IMR-90 (cell line): ENCODE results near the gene DBN1. TPM values are rescaled to one million over a fixed set of nuclear protein-coding genes. Genes with fewer than 3 reads are reported as not detected.

Experiments used
- ATAC-seq: fragments of 200-7000 bp; cut with Tn5 transposase; 2 replicates; pipeline ENCODE4 v1.9.1; 2020; ENCODE audit warnings: low read depth, mild to moderate bottlenecking, moderate library complexity
- BruUV-seq: library from RNA; stranded (reverse); fragments of 400-500 nt; replicated peaks from 2 replicates; lab custom pipeline; 2021; lab: Mats Ljungman, UMichigan
- CTCF ChIA-PET: fragments of 300-600 bp; formaldehyde crosslinking; extraction: SDS; loops from one replicate; lab custom pipeline; 2021; ENCODE audit warnings: antibody characterized with exemption; lab: Yijun Ruan, JAX
- POLR2A ChIA-PET: fragments of 300-600 bp; sonication (Branson Sonifier 250); formaldehyde crosslinking; loops from one replicate; lab custom pipeline; 2022; ENCODE audit warnings: antibody characterized with exemption; ENCODE audit not compliant: unreplicated experiment; lab: Charles Lee
- DNase-seq: peaks from one replicate; pipeline ENCODE4 v3.0.0; 2013
- H2AFZ ChIP-seq: replicated peaks from 2 replicates; pipeline ENCODE3; 2013; ENCODE audit warnings: low read length, mild to moderate bottlenecking; ENCODE audit not compliant: poor library complexity
- H2AK5ac ChIP-seq: 2 replicates; pipeline ENCODE4 v1.6.1; 2013; ENCODE audit warnings: low read depth, low read length, inconsistent platforms
- H2AK9ac ChIP-seq: replicated peaks from 2 replicates; pipeline ENCODE3; 2013; ENCODE audit warnings: mild to moderate bottlenecking, low read depth, low read length, moderate library complexity; ENCODE audit not compliant: poor library complexity
- H2BK120ac ChIP-seq: 2 replicates; pipeline ENCODE4 v1.6.1; 2013; ENCODE audit warnings: low read depth, low read length, inconsistent platforms
- H2BK15ac ChIP-seq: 3 replicates; pipeline ENCODE4 v1.6.1; 2013; ENCODE audit warnings: low read depth, low read length, inconsistent platforms
- H2BK20ac ChIP-seq: 2 replicates; pipeline ENCODE4 v1.6.1; 2013; ENCODE audit warnings: low read depth, mild to moderate bottlenecking, inconsistent platforms, low read length, moderate library complexity
- H2BK5ac ChIP-seq: 2 replicates; pipeline ENCODE4 v1.6.1; 2013; ENCODE audit warnings: mild to moderate bottlenecking, low read depth, low read length, inconsistent platforms; ENCODE audit not compliant: poor library complexity, severe bottlenecking
- H3K14ac ChIP-seq: replicated peaks from 2 replicates; pipeline ENCODE4 v1.6.1; 2013; ENCODE audit warnings: low read depth, low read length, inconsistent platforms
- H3K18ac ChIP-seq: 2 replicates; pipeline ENCODE4 v1.6.1; 2013; ENCODE audit warnings: low read depth, low read length, control low read depth
- H3K23ac ChIP-seq: 2 replicates; pipeline ENCODE4 v1.6.1; 2013; ENCODE audit warnings: low read depth, low read length, inconsistent platforms
- H3K27ac ChIP-seq: 2 replicates; pipeline ENCODE4 v1.5.1; 2013; ENCODE audit warnings: mild to moderate bottlenecking, control low read depth, low read length; ENCODE audit not compliant: insufficient read depth
- H3K27me3 ChIP-seq: 2 replicates; pipeline ENCODE4 v1.6.1; 2013; ENCODE audit warnings: low read length; ENCODE audit not compliant: control insufficient read depth, insufficient read depth
- H3K36me3 ChIP-seq: 2 replicates; pipeline ENCODE4 v1.6.1; 2013; ENCODE audit warnings: low read length, mixed read lengths; ENCODE audit not compliant: control insufficient read depth, insufficient read depth
- H3K4ac ChIP-seq: 2 replicates; pipeline ENCODE4 v1.6.1; 2013; ENCODE audit warnings: low read depth, low read length, inconsistent platforms
- H3K4me1 ChIP-seq: 2 replicates; pipeline ENCODE4 v1.6.1; 2013; ENCODE audit warnings: low read length, mixed read lengths; ENCODE audit not compliant: control insufficient read depth, insufficient read depth
- H3K4me2 ChIP-seq: 2 replicates; pipeline ENCODE4 v1.6.1; 2013; ENCODE audit warnings: low read depth, mild to moderate bottlenecking, control low read depth, low read length, moderate library complexity
- H3K4me3 ChIP-seq: 2 replicates; pipeline ENCODE4 v1.5.1; 2013; ENCODE audit warnings: low read depth, mild to moderate bottlenecking, control low read depth, low read length, moderate library complexity; ENCODE audit not compliant: insufficient read depth
- H3K56ac ChIP-seq: 2 replicates; pipeline ENCODE4 v1.6.1; 2013; ENCODE audit warnings: low read length, inconsistent platforms; ENCODE audit not compliant: insufficient read depth; ENCODE audit errors: extremely low read depth
- H3K79me1 ChIP-seq, 2 experiments: 2 replicates each; pipeline ENCODE4 v1.6.1; 2013; ENCODE audit warnings: low read length in 2 of 2, inconsistent platforms in 1 of 2, low read depth in 1 of 2
- H3K9ac ChIP-seq: 2 replicates; pipeline ENCODE4 v1.6.1; 2013; ENCODE audit warnings: low read depth, low read length, control low read depth
- H3K9me1 ChIP-seq: 2 replicates; pipeline ENCODE4 v1.6.1; 2013; ENCODE audit warnings: low read length, inconsistent platforms; ENCODE audit not compliant: insufficient read depth
- H3K9me3 ChIP-seq: 2 replicates; pipeline ENCODE4 v1.6.1; 2013; ENCODE audit warnings: low read length; ENCODE audit not compliant: control insufficient read depth, insufficient read depth
- H4K20me1 ChIP-seq: 2 replicates; pipeline ENCODE4 v1.6.1; 2013; ENCODE audit warnings: low read length, inconsistent platforms; ENCODE audit not compliant: insufficient read depth
- H4K5ac ChIP-seq: 2 replicates; pipeline ENCODE4 v1.6.1; 2013; ENCODE audit warnings: mild to moderate bottlenecking, low read depth, low read length, control low read depth
- H4K8ac ChIP-seq, 2 experiments: 2 replicates each; pipeline ENCODE4 v1.6.1; 2013; ENCODE audit warnings: low read depth in 2 of 2, low read length in 2 of 2, control low read depth in 1 of 2, inconsistent platforms in 1 of 2
- H4K91ac ChIP-seq: 2 replicates; pipeline ENCODE4 v1.6.1; 2013; ENCODE audit warnings: low read depth, low read length, inconsistent platforms; ENCODE audit not compliant: insufficient read depth
- BHLHE40 ChIP-seq: fragments of 150-350 bp; IDR thresholded peaks from 2 replicates; pipeline ENCODE4 v1.6.1; 2016; ENCODE audit warnings: mild to moderate bottlenecking, low read depth, low read length
- CHD1 ChIP-seq: IDR thresholded peaks from 2 replicates; pipeline ENCODE4 v1.6.1; 2012; ENCODE audit warnings: low read depth, low read length, improper control_type of control experiment
- ELK1 ChIP-seq: fragments of 150-350 bp; IDR thresholded peaks from 2 replicates; pipeline ENCODE4 v1.6.1; 2016; ENCODE audit warnings: low read depth, mild to moderate bottlenecking, low read length, moderate library complexity, borderline replicate concordance
- FOS ChIP-seq: fragments of 150-350 bp; IDR thresholded peaks from 2 replicates; pipeline ENCODE4 v1.6.1; 2016; ENCODE audit warnings: low read depth, low read length
- MAZ ChIP-seq: IDR thresholded peaks from 2 replicates; pipeline ENCODE4 v1.6.1; 2012; ENCODE audit warnings: low read depth, mild to moderate bottlenecking, low read length, improper control_type of control experiment, moderate library complexity, borderline replicate concordance
- MXI1 ChIP-seq: IDR thresholded peaks from 2 replicates; pipeline ENCODE4 v1.6.1; 2012; ENCODE audit warnings: low read depth, mild to moderate bottlenecking, low read length, moderate library complexity, borderline replicate concordance
- NFE2L2 ChIP-seq: fragments of 150-350 bp; IDR thresholded peaks from 2 replicates; pipeline ENCODE4 v1.6.1; 2016; ENCODE audit warnings: low read depth, mild to moderate bottlenecking, low read length
- POLR2A ChIP-seq: IDR thresholded peaks from 2 replicates; pipeline ENCODE4 v1.6.1; 2012; ENCODE audit warnings: mild to moderate bottlenecking, low read depth, low read length
- SMC3 ChIP-seq: fragments of 150-350 bp; IDR thresholded peaks from 2 replicates; pipeline ENCODE4 v1.6.1; 2016; ENCODE audit warnings: low read depth, mild to moderate bottlenecking, antibody characterized with exemption, low read length, moderate library complexity
- USF2 ChIP-seq: fragments of 150-350 bp; IDR thresholded peaks from 2 replicates; pipeline ENCODE4 v1.6.1; 2017; ENCODE audit warnings: mild to moderate bottlenecking, antibody characterized with exemption, low read length, low read depth
- WGBS, 2 experiments: methylation state at CpG; one replicate each; pipeline versions ENCODE4 v1.1.5 to v1.1.7; 2013; ENCODE audit warnings: missing lambda C conversion rate in 2 of 2; ENCODE audit not compliant: insufficient read length in 1 of 2; ENCODE audit errors: extremely low coverage in 2 of 2; 5-methylcytosine and 5-hydroxymethylcytosine counted together
- dilution Hi-C: fragments of 300-500 bp; cut with HindIII; formaldehyde crosslinking; loops from one replicate; pipeline ENCODE4 v1.14.3; 2018; ENCODE audit warnings: low sequenced_read_pairs; ENCODE audit not compliant: unreplicated experiment
- in situ Hi-C: fragments of 300-500 bp; cut with MboI; formaldehyde crosslinking; loops from 3 replicates; pipeline ENCODE4 v1.14.3; 2019; ENCODE audit warnings: low sequenced_read_pairs, inconsistent platforms, mixed read lengths
- intact Hi-C: fragments of 100-400 bp; cut with micrococcal nuclease; formaldehyde crosslinking; loops from 2 replicates; pipeline ENCODE4 v1.10.0; 2022
- polyA plus RNA-seq, 3 experiments: library from polyadenylated mRNA; depleted of rRNA; stranded (reverse); fragments of >200 nt; gene quantifications; 2 replicates each; pipeline ENCODE4 v1.2.3, GENCODE V29; 2012; ENCODE audit warnings: low replicate concordance in 1 of 3
- total RNA-seq: library from RNA; depleted of rRNA; stranded (reverse); fragments of >200 nt; gene quantifications from 2 replicates; pipeline ENCODE4 v1.2.3, GENCODE V29; 2012

DBN1 gene
- total and polyA plus RNA-seq, 2 of the 4 experiments (the other 2 are of a cell fraction), result 122 to 187 TPM

DNA sequence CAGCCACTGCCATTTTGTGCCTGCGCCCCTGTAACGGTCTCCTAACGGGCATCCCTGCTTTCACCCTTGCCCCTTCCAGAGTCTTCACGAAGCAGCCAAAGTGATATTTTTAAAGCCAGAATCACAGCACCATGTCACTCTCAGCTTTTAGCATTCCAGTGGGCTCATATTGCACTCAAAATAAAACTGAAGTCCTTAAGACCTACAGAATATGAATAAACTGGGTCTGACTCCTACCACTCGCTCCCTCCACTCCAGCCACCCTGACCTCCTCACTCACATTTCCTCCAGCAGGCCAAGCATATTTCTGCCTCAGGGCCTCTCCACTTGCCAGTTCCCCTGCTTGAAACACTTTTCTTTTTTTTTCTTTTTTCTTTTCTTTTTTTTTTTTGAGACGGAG, 26.4 kb upstream of the DBN1 start:
- dilution Hi-C loops (no loop called here), in situ Hi-C loops (no loop called here), intact Hi-C loops (loop anchor here (1.0 to 2.0 kb wide), 5 partner anchors 45 to 385 kb away; partner anchors contain the start of gene MXD3)
- H4K8ac ChIP-seq, result no peak overlapping the region
- H3K4me2 ChIP-seq, result no peak overlapping the region
- ATAC-seq (no peak), DNase-seq (no peak)
- H3K23ac ChIP-seq, result no peak overlapping the region
- peaks cover 22% of the 10 kb centered on the region for H4K20me1 ChIP-seq
- H3K27me3 ChIP-seq, result no peaks in the 10 kb centered on the region
- no peak overlapping the region for H3K9ac ChIP-seq
- CTCF ChIA-PET, result interaction anchor here (0.6 to 1.5 kb wide), 3 partner anchors 24 to 402 kb away, joined by 3 to 6 read pairs (median 3); no protein-coding TSS in a partner anchor
- peaks cover 23% of the 10 kb centered on the region for H3K4me1 ChIP-seq
- no peak overlapping the region for H2BK120ac ChIP-seq
- no peak overlapping the region for H2AFZ ChIP-seq
- no peak overlapping the region for H2AK5ac ChIP-seq
- TF ChIP-seq USF2 (no peak), MAZ (no peak), ELK1 (no peak), SMC3 (no peak), CHD1 (no peak), MXI1 (no peak), BHLHE40 (no peak), POLR2A (no peak), FOS (no peak), NFE2L2 (no peak)
- POLR2A ChIA-PET, result interaction anchor here (0.6 kb wide), 1 partner anchor 153 kb away, joined by 3 read pairs; no protein-coding TSS in a partner anchor
- peaks cover 12 to 29% of the 10 kb centered on the region in 2 experiments for H3K79me1 ChIP-seq
- H3K36me3 ChIP-seq, result peaks cover 14% of the 10 kb centered on the region
- no peak overlapping the region for H2BK15ac ChIP-seq
- H3K4ac ChIP-seq, result no peak overlapping the region
- H2BK5ac ChIP-seq, result no peak overlapping the region
- H3K4me3 ChIP-seq, result no peak overlapping the region
- no peak overlapping the region for H3K27ac ChIP-seq
- H3K9me3 ChIP-seq, result no peaks in the 10 kb centered on the region
- H4K5ac ChIP-seq, result no peak overlapping the region
- no peak overlapping the region for H3K56ac ChIP-seq
- no peak overlapping the region for H3K14ac ChIP-seq
- H2BK20ac ChIP-seq, result no peak overlapping the region
- no peak overlapping the region for H4K91ac ChIP-seq
- no peak overlapping the region for H2AK9ac ChIP-seq
- H3K18ac ChIP-seq, result no peak overlapping the region
- BruUV-seq, result no TSS peak
- WGBS, 2 experiments, result 94% methylated on average over 2 of the region's 6 CpGs; no CpG with 5 or more reads in 1 of the 2 experiments
- H3K9me1 ChIP-seq, result peaks cover 3% of the 10 kb centered on the region; the same call in 1 of the 2 replicates
